Measurements from ENCODE around the gene ATP6V1C2. TPM values are rescaled to one million over a fixed set of nuclear protein-coding genes. Genes with fewer than 3 reads are reported as not detected.

Gene ATP6V1C2
- total and polyA plus RNA-seq, 2 of the 4 experiments (the other 2 are of a cell fraction), result not detected

DNA sequence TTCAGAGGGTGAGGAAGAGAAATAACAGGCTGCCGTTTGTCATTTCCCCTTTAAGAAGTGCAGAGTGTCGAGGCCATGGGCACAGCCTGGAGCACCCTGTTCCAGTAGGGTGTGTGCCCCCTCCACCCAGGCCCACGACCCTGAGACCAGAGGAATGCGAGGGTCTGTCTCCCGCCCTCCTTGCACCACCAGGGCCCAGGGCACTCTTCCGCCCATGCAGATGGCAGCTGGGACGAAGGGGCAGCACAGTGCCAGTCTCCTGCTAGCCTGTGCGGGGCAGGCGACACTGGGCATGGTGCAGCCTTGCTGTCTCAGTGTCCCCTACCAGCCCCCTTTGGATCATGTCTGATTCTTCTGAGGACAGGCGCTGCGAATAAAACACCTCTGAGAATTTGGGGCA lies 106.9 kb downstream of the ATP6V1C2 start:
- H4K8ac ChIP-seq (ENCODE audit: low read depth in 2 of 2, low read length in 2 of 2), result no peak overlapping the region
- no peak overlapping the region for H3K27ac ChIP-seq (ENCODE audit: insufficient read depth, low read length)
- H2AK9ac ChIP-seq (replicated peaks; ENCODE audit: low read depth, low read length, poor library complexity), result no peak overlapping the region
- intact Hi-C loops (cut with micrococcal nuclease), result no loop called here
- in situ Hi-C loops (cut with MboI; ENCODE audit: low sequenced_read_pairs), result no loop called here
- no peaks in the 10 kb centered on the region for H3K9me1 ChIP-seq (ENCODE audit: insufficient read depth, low read length)
- no peaks in the 10 kb centered on the region for H3K79me1 ChIP-seq (ENCODE audit: low read depth in 1 of 2, low read length in 2 of 2)
- H4K91ac ChIP-seq (ENCODE audit: insufficient read depth, low read depth, low read length), result no peak overlapping the region
- no peak overlapping the region for H2BK15ac ChIP-seq (ENCODE audit: low read depth, low read length)
- no peak overlapping the region for H3K56ac ChIP-seq (ENCODE audit: extremely low read depth, insufficient read depth, low read length)
- H3K18ac ChIP-seq (ENCODE audit: low read depth, low read length), result no peak overlapping the region
- ChIA-PET CTCF (no interaction called here), POLR2A (ENCODE audit: unreplicated experiment) (no interaction called here)
- H3K9me3 ChIP-seq (ENCODE audit: control insufficient read depth, insufficient read depth, low read length), result no peaks in the 10 kb centered on the region; the same call in 1 of the 2 replicates
- no peak overlapping the region for H2AFZ ChIP-seq (replicated peaks; ENCODE audit: low read length, poor library complexity)
- H2BK20ac ChIP-seq (ENCODE audit: low read depth, low read length), result no peak overlapping the region
- H3K4me1 ChIP-seq (ENCODE audit: control insufficient read depth, insufficient read depth, low read length), result no peaks in the 10 kb centered on the region
- dilution Hi-C loops (cut with HindIII; ENCODE audit: low sequenced_read_pairs, unreplicated experiment), result no loop called here
- WGBS, 2 experiments (ENCODE audit: extremely low coverage in 2 of 2, insufficient read length in 1 of 2), result 88% methylated on average over 3 of the region's 11 CpGs; no CpG with 5 or more reads in 1 of the 2 experiments
- no peak for DNase-seq
- TF ChIP-seq POLR2A (IDR thresholded peaks at IDR 0.05; ENCODE audit: low read depth, low read length) (no peak), CHD1 (IDR thresholded peaks at IDR 0.05; ENCODE audit: low read depth, low read length) (no peak), RFX5 (IDR thresholded peaks at IDR 0.05; ENCODE audit: low read depth, low read length) (no peak), MXI1 (IDR thresholded peaks at IDR 0.05; ENCODE audit: borderline replicate concordance, low read depth, low read length) (no peak), RAD21 (IDR thresholded peaks at IDR 0.05; ENCODE audit: low read length) (no peak), RCOR1 (IDR thresholded peaks at IDR 0.05; ENCODE audit: insufficient replicate concordance, low read length) (no peak), FOS (IDR thresholded peaks at IDR 0.05; ENCODE audit: low read depth, low read length) (no peak), MAZ (IDR thresholded peaks at IDR 0.05; ENCODE audit: borderline replicate concordance, low read depth, low read length) (no peak), MAFK (IDR thresholded peaks at IDR 0.05; ENCODE audit: low read depth, low read length) (no peak), BHLHE40 (IDR thresholded peaks at IDR 0.05; ENCODE audit: low read depth, low read length) (no peak), NFE2L2 (IDR thresholded peaks at IDR 0.05; ENCODE audit: low read depth, low read length) (no peak), CEBPB (IDR thresholded peaks at IDR 0.05; ENCODE audit: low read depth, low read length) (no peak), SMC3 (IDR thresholded peaks at IDR 0.05; ENCODE audit: low read depth, low read length) (no peak)
- TF ChIP-seq, protein P1, sequence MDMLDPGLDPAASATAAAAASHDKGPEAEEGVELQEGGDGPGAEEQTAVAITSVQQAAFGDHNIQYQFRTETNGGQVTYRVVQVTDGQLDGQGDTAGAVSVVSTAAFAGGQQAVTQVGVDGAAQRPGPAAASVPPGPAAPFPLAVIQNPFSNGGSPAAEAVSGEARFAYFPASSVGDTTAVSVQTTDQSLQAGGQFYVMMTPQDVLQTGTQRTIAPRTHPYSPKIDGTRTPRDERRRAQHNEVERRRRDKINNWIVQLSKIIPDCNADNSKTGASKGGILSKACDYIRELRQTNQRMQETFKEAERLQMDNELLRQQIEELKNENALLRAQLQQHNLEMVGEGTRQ (IDR thresholded peaks at IDR 0.05; ENCODE audit: low read depth, low read length), result no peak
- TF ChIP-seq, protein P2, sequence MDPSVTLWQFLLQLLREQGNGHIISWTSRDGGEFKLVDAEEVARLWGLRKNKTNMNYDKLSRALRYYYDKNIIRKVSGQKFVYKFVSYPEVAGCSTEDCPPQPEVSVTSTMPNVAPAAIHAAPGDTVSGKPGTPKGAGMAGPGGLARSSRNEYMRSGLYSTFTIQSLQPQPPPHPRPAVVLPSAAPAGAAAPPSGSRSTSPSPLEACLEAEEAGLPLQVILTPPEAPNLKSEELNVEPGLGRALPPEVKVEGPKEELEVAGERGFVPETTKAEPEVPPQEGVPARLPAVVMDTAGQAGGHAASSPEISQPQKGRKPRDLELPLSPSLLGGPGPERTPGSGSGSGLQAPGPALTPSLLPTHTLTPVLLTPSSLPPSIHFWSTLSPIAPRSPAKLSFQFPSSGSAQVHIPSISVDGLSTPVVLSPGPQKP (IDR thresholded peaks at IDR 0.05; ENCODE audit: borderline replicate concordance, low read depth, low read length), result no peak
- TF ChIP-seq, protein P3, sequence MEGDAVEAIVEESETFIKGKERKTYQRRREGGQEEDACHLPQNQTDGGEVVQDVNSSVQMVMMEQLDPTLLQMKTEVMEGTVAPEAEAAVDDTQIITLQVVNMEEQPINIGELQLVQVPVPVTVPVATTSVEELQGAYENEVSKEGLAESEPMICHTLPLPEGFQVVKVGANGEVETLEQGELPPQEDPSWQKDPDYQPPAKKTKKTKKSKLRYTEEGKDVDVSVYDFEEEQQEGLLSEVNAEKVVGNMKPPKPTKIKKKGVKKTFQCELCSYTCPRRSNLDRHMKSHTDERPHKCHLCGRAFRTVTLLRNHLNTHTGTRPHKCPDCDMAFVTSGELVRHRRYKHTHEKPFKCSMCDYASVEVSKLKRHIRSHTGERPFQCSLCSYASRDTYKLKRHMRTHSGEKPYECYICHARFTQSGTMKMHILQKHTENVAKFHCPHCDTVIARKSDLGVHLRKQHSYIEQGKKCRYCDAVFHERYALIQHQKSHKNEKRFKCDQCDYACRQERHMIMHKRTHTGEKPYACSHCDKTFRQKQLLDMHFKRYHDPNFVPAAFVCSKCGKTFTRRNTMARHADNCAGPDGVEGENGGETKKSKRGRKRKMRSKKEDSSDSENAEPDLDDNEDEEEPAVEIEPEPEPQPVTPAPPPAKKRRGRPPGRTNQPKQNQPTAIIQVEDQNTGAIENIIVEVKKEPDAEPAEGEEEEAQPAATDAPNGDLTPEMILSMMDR (conservative IDR thresholded peaks at IDR 0.05; ENCODE audit: low read depth, low read length), result no peak
- no peak overlapping the region for H2AK5ac ChIP-seq (ENCODE audit: low read depth, low read length)
- H2BK5ac ChIP-seq (ENCODE audit: low read depth, low read length, poor library complexity, severe bottlenecking), result no peak overlapping the region
- H3K4me2 ChIP-seq (ENCODE audit: low read depth, low read length), result no peak overlapping the region
- H3K14ac ChIP-seq (replicated peaks; ENCODE audit: low read depth, low read length), result no peak overlapping the region
- no peak overlapping the region for H3K23ac ChIP-seq (ENCODE audit: low read depth, low read length)
- peaks cover 55% of the 10 kb centered on the region for H3K27me3 ChIP-seq (ENCODE audit: control insufficient read depth, insufficient read depth, low read length)
- no peak for ATAC-seq (ENCODE audit: low read depth)
- H2BK120ac ChIP-seq (ENCODE audit: low read depth, low read length), result no peak overlapping the region
- BruUV-seq (replicated peaks), result no TSS peak
- H3K4me3 ChIP-seq (ENCODE audit: insufficient read depth, low read depth, low read length), result no peak overlapping the region
- no peak overlapping the region for H4K5ac ChIP-seq (ENCODE audit: low read depth, low read length)
- no peaks in the 10 kb centered on the region for H3K36me3 ChIP-seq (ENCODE audit: control insufficient read depth, insufficient read depth, low read length)
- H3K4ac ChIP-seq (ENCODE audit: low read depth, low read length), result no peak overlapping the region
- H4K20me1 ChIP-seq (ENCODE audit: insufficient read depth, low read length), result no peaks in the 10 kb centered on the region
- no peak overlapping the region for H3K9ac ChIP-seq (ENCODE audit: low read depth, low read length)
